Prostate gland (tissue), 2 donors: ENCODE results near the gene KLK1.

Source experiments
- POLR2A ChIP-seq: fragments of 450-650 bp; IDR thresholded peaks from one replicate; pipeline ENCODE4 v1.6.1; 2016; ENCODE audit warnings: antibody characterized with exemption, mild to moderate bottlenecking
- TF ChIP-seq, protein P1 (sequence below), 4 experiments: fragments of 200-600 bp in 2 of 4; fragments of 450-650 bp in 2 of 4; sonication (generic) in 2 of 4; IDR thresholded peaks; 1 replicate in 3 of 4; 2 replicates in 1 of 4; pipeline ENCODE4 v1.5.1; 2016 to 2019; ENCODE audit warnings: antibody characterized with exemption in 4 of 4, mild to moderate bottlenecking in 2 of 4, moderate library complexity in 2 of 4

DNA sequence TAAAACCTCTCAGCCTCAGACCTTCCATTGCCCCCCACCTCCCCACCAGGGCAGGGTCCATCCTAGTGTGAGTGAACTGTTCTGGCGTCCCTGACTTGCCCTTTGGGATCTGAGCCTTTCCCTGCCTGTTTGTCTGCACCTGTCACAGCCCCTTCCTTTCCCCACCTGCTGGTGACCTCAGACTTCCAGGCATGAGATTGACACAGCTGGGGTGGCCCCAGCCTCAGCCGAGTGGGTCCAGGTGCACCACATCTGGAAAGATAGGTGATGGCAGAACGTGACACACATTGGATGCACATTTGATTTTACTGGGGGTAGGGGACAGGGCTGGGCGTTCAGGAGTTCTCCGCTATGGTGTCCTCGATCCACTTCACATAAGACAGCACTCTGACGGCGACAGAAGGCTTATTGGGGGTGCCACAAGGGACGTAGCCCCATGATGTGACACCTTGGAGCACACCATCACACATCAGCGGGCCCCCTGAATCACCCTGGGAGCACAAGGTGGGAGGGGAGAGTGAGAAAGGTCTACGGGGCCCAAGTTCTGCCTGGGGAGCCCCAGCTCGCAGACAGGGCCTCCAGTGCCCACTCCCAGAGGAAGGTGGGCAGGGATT lies 4.6 kb downstream of the KLK1 start:
- TF ChIP-seq POLR2A: no peak
- TF ChIP-seq, protein P1, sequence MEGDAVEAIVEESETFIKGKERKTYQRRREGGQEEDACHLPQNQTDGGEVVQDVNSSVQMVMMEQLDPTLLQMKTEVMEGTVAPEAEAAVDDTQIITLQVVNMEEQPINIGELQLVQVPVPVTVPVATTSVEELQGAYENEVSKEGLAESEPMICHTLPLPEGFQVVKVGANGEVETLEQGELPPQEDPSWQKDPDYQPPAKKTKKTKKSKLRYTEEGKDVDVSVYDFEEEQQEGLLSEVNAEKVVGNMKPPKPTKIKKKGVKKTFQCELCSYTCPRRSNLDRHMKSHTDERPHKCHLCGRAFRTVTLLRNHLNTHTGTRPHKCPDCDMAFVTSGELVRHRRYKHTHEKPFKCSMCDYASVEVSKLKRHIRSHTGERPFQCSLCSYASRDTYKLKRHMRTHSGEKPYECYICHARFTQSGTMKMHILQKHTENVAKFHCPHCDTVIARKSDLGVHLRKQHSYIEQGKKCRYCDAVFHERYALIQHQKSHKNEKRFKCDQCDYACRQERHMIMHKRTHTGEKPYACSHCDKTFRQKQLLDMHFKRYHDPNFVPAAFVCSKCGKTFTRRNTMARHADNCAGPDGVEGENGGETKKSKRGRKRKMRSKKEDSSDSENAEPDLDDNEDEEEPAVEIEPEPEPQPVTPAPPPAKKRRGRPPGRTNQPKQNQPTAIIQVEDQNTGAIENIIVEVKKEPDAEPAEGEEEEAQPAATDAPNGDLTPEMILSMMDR (IDR thresholded peaks at IDR 0.05): no peak
